ENCODE results near the gene MYH8. TPM values are rescaled to one million over a fixed set of nuclear protein-coding genes. Genes with fewer than 3 reads are reported as not detected.

MYH8 gene
- total RNA-seq, 1 donor from 2014 or later: not detected

- DNase-seq (ENCODE audit: low spot score): no peak
- no peak for TF ChIP-seq CTCF (IDR thresholded peaks at IDR 0.05; ENCODE audit: unreplicated experiment)
- Mint-ChIP-seq H3K36me3 (ENCODE audit: low read depth, unreplicated experiment) (no peaks in the 10 kb centered on the region), H3K9me3 (ENCODE audit: unreplicated experiment) (no peaks in the 10 kb centered on the region), H3K4me3 (ENCODE audit: unreplicated experiment) (no peak overlapping the region), H3K27ac (ENCODE audit: unreplicated experiment) (no peak overlapping the region), H3K27me3 (ENCODE audit: unreplicated experiment) (no peaks in the 10 kb centered on the region), H3K4me1 (ENCODE audit: unreplicated experiment) (peaks cover 6% of the 10 kb centered on the region)
Measured at GRCh38 chr17:10385871-10386270, 35.9 kb downstream of the MYH8 start.

GRCh38 chr17:10384175-10384574 lies 37.6 kb downstream of the MYH8 start:
- Mint-ChIP-seq H3K36me3 (ENCODE audit: low read depth, unreplicated experiment) (no peaks in the 10 kb centered on the region), H3K9me3 (ENCODE audit: unreplicated experiment) (no peaks in the 10 kb centered on the region), H3K27ac (ENCODE audit: unreplicated experiment) (no peak overlapping the region), H3K4me1 (ENCODE audit: unreplicated experiment) (peaks cover 10% of the 10 kb centered on the region), H3K4me3 (ENCODE audit: unreplicated experiment) (no peak overlapping the region), H3K27me3 (ENCODE audit: unreplicated experiment) (no peaks in the 10 kb centered on the region)
- TF ChIP-seq CTCF (IDR thresholded peaks at IDR 0.05; ENCODE audit: unreplicated experiment): no peak
- DNase-seq (ENCODE audit: low spot score): no peak

- TF ChIP-seq CTCF (IDR thresholded peaks at IDR 0.05; ENCODE audit: unreplicated experiment): no peak
- Mint-ChIP-seq H3K36me3 (ENCODE audit: low read depth, unreplicated experiment) (no peaks in the 10 kb centered on the region), H3K27ac (ENCODE audit: unreplicated experiment) (no peak overlapping the region), H3K27me3 (ENCODE audit: unreplicated experiment) (peaks cover 1% of the 10 kb centered on the region), H3K9me3 (ENCODE audit: unreplicated experiment) (no peaks in the 10 kb centered on the region), H3K4me3 (ENCODE audit: unreplicated experiment) (no peak overlapping the region), H3K4me1 (ENCODE audit: unreplicated experiment) (peaks cover 14% of the 10 kb centered on the region)
- DNase-seq (ENCODE audit: low spot score): no peak
Measured at GRCh38 chr17:10380631-10381408, 40.9 kb downstream of the MYH8 start.

- no peaks in the 10 kb centered on the region for H3K36me3 Mint-ChIP-seq (ENCODE audit: low read depth, unreplicated experiment)
- no peak for TF ChIP-seq CTCF (IDR thresholded peaks at IDR 0.05; ENCODE audit: unreplicated experiment)
- no peaks in the 10 kb centered on the region for H3K9me3 Mint-ChIP-seq (ENCODE audit: unreplicated experiment)
- no peaks in the 10 kb centered on the region for H3K4me1 Mint-ChIP-seq (ENCODE audit: unreplicated experiment)
- H3K27me3 Mint-ChIP-seq (ENCODE audit: unreplicated experiment): no peaks in the 10 kb centered on the region
- H3K27ac Mint-ChIP-seq (ENCODE audit: unreplicated experiment): no peak within 1 kb of the TSS
- H3K4me3 Mint-ChIP-seq (ENCODE audit: unreplicated experiment): no peak within 1 kb of the TSS
- DNase-seq (ENCODE audit: low spot score): no peak
Measured at GRCh38 chr17:10372906-10373305, 48.8 kb downstream of the MYH8 start, which contains the start of gene MYH13. MYH13 (minus strand) TSS chr17:10373006; CDS start chr17:10364530, 8,476 bp downstream.

GRCh38 chr17:10370016-10370608 lies 51.6 kb downstream of the MYH8 start:
- no peaks in the 10 kb centered on the region for H3K4me1 Mint-ChIP-seq (ENCODE audit: unreplicated experiment)
- no peaks in the 10 kb centered on the region for H3K27me3 Mint-ChIP-seq (ENCODE audit: unreplicated experiment)
- H3K36me3 Mint-ChIP-seq (ENCODE audit: low read depth, unreplicated experiment): no peaks in the 10 kb centered on the region
- no peak for TF ChIP-seq CTCF (IDR thresholded peaks at IDR 0.05; ENCODE audit: unreplicated experiment)
- H3K4me3 Mint-ChIP-seq (ENCODE audit: unreplicated experiment): no peak overlapping the region
- H3K9me3 Mint-ChIP-seq (ENCODE audit: unreplicated experiment): no peaks in the 10 kb centered on the region
- no peak overlapping the region for H3K27ac Mint-ChIP-seq (ENCODE audit: unreplicated experiment)
- DNase-seq (ENCODE audit: low spot score): no peak
